ENCODE measurements around the gene PSKH1.

PSKH1 gene

DNA sequence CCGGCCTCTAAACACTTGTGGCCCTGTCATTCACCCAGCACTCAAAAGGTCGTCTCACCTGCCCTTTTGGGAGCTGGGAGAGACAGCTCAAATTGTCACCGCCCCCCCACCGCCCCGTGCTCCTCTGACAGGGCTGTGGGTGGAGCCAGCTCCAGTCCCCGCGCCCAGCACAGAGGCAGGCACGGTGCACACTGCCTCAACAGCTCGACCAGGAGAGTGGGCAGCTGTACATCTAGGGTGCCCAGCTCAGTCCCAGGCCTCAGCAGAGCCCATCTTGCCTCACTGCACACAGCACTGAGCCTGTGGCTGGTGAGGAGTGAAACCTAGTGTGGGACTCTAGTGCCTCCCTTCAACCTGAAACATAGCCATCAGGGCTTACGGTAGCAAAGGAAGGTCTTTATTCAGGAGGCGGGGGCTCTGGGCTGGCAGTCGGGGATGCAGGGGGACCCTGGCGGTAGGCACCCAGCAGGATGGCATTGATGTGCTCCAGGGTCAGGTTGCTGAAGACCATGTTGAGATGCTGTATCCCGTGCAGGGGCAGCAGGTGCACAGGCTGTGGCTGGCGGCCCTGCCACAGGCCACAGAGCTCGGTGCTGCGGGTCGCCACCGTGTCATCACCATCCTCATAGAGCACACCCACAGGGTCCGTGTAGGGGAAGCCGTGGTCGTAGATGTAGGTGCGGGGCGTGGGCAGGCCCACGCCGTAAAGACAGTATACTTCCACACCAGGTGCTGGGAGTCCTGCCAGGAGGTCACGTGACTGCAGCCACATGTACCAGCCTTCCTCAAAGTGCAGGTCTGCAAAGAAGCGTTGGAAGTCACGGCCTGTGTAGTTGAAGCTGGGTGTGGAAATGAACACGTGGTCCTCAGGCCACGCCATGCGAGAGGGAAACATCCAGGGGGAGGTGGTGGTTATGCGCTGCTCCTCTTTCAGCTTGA is 46.7 kb downstream of the PSKH1 start:
- Histone ChIP-seq H3K4me1 (ENCODE audit: control insufficient read depth, insufficient read depth, low read length, poor library complexity, severe bottlenecking) (peaks cover 33% of the 10 kb centered on the region), H3K9me3 (ENCODE audit: control insufficient read depth, low read length) (no peaks in the 10 kb centered on the region), H3K36me3 (ENCODE audit: control insufficient read depth, insufficient read depth, low read length) (peaks cover 9% of the 10 kb centered on the region), H3K27me3 (replicated peaks; ENCODE audit: control insufficient read depth, insufficient read depth, low read length, poor library complexity, severe bottlenecking) (no peaks in the 10 kb centered on the region), H3K4me3 (ENCODE audit: insufficient read depth, low read depth, low read length, poor library complexity, severe bottlenecking) (no peak overlapping the region), H3K27ac (ENCODE audit: insufficient read depth, low read length, poor library complexity, severe bottlenecking) (peak overlapping the region; percentile 46)
- DNase-seq = peak in 1 of 3 donors; percentile 27

DNA sequence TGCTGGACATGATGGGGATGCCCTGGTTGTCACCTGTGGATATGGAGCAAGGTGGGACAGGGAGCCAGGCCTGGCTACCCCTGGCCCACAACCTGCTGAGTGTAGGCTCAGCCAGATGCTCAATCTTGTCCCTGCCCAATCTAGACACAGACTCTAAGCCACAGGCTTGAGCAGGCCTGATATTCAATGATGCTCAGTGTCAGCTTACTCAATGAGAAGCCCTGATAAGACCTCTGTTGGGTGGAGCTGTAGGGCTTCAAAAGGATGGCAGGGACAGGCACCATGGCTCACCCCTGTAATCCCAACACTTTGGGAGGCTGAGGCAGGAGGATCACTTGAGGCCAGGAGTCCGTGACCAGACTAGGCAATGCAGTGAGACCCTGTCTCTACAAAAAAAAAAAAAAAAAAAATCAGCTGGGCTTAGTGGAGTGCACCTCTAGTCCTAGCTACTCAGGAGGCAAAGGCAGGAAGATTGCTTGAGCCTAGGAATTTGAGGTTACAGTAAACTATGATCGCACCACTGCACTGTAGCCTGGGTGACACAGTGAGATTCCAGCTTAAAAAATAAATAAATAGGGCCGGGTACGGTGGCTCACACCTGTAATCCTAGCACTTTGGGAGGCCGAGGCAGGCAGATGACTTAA is 47.5 kb downstream of the PSKH1 start:
- H3K27ac ChIP-seq (ENCODE audit: insufficient read depth, low read length, poor library complexity, severe bottlenecking) = no peak overlapping the region

DNA sequence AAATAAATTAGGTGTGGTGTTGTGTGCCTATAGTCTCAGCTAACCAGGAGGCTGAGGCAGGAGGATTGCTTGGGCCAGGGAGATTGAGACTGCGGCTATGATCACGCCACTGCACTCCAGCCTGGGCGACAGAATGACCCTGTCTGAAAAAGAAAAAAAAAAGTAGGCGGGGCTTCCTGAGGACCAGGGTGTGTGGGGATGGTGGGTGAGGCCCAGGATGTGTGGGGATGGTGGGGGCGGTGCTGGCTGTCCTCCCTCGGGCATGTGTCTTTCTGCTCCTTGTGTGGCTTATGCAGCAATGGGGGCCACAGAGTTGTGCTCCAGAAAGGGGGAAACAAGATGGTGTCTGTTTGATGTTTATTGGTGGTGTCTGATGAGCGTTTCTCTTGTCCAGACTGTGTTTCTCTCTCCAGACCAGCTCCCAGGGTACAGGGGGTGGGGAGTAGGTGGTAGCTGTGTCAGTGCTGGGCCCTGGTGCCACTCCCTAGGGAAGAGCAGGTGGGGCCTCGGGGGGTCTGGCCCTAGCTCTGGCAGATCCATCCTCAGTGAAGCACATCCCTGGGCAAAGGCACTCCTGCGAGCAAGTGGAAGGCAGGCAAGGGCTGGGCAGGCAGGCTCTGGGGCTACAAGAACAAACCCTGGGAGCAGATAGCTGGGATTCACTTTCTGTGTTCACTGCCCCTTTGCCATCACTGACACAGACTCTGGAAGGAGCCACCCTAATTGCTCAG is 48.6 kb downstream of the PSKH1 start:
- DNase-seq = no peak
- H3K27ac ChIP-seq (ENCODE audit: insufficient read depth, low read length, poor library complexity, severe bottlenecking) = no peak overlapping the region
- peaks cover 18% of the 10 kb centered on the region for H3K36me3 ChIP-seq (ENCODE audit: control insufficient read depth, insufficient read depth, low read length)
- no peaks in the 10 kb centered on the region for H3K9me3 ChIP-seq (ENCODE audit: control insufficient read depth, low read length)
- H3K4me3 ChIP-seq (ENCODE audit: insufficient read depth, low read depth, low read length, poor library complexity, severe bottlenecking) = no peak overlapping the region
- H3K27me3 ChIP-seq (replicated peaks; ENCODE audit: control insufficient read depth, insufficient read depth, low read length, poor library complexity, severe bottlenecking) = no peaks in the 10 kb centered on the region
- peaks cover 26% of the 10 kb centered on the region for H3K4me1 ChIP-seq (ENCODE audit: control insufficient read depth, insufficient read depth, low read length, poor library complexity, severe bottlenecking)

More for the DNA sequence above, 47.5 kb downstream of the PSKH1 start:
- Histone ChIP-seq H3K27me3 (replicated peaks; ENCODE audit: control insufficient read depth, insufficient read depth, low read length, poor library complexity, severe bottlenecking) (no peaks in the 10 kb centered on the region), H3K4me1 (ENCODE audit: control insufficient read depth, insufficient read depth, low read length, poor library complexity, severe bottlenecking) (peaks cover 26% of the 10 kb centered on the region), H3K36me3 (ENCODE audit: control insufficient read depth, insufficient read depth, low read length) (peaks cover 11% of the 10 kb centered on the region), H3K9me3 (ENCODE audit: control insufficient read depth, low read length) (no peaks in the 10 kb centered on the region), H3K4me3 (ENCODE audit: insufficient read depth, low read depth, low read length, poor library complexity, severe bottlenecking) (no peak overlapping the region)
- no peak for DNase-seq

DNA sequence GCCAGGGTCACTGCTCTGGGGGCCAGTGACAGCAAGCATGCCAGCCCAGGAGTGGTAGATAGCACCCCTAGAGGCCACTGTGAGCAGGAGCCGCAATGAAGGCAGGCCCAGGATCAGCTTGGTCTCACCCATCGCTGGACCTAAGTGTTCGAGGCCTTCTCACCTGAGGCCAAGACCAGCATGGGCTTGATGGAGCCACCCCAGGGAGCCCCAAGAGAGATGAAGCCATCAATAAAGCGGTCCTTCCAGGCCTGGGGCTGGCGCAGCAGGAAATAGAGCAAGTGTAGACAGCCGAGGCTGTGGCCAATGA is 49.1 kb downstream of the PSKH1 start:
- H3K27me3 ChIP-seq (replicated peaks; ENCODE audit: control insufficient read depth, insufficient read depth, low read length, poor library complexity, severe bottlenecking) = no peaks in the 10 kb centered on the region

DNA sequence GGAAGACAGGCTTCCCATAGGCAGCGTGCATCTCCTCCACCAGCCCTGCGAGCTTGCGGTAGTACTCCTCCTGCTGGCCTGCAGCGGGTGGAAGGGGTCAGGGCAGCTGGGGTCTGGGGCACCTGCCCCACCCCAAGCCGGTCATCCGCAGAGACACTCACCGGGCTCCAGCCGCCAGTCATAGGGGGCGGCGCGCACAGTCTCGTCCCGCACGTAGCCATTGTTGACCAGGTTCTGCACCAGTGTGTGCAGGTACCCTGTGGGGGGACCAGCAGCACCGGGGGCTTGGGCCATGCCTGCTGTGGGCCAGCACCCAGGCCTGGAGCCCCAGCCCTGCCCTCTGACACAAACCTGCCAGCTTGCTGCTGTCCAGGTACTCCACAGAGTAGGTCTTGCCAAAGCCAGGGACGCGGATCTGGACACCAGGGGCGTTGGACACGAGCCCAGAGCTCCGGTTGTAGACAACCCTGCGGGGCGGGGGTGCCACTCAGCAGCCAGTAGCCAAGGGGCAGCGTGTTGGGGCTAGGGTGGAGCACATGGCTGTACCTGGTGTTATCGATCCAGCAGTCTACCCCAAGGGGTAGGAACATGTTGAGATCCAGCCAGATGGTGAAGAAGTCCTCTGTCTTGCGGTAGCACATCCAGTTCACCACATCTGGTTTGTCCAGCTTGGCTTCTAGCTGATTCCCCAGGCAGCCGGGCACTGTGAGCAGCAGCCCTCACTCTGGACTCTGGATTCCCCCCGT is 49.6 kb downstream of the PSKH1 start:
- Histone ChIP-seq H3K4me1 (ENCODE audit: control insufficient read depth, insufficient read depth, low read length, poor library complexity, severe bottlenecking) (peaks cover 18% of the 10 kb centered on the region), H3K36me3 (ENCODE audit: control insufficient read depth, insufficient read depth, low read length) (peaks cover 22% of the 10 kb centered on the region), H3K27me3 (replicated peaks; ENCODE audit: control insufficient read depth, insufficient read depth, low read length, poor library complexity, severe bottlenecking) (no peaks in the 10 kb centered on the region), H3K27ac (ENCODE audit: insufficient read depth, low read length, poor library complexity, severe bottlenecking) (no peak overlapping the region), H3K9me3 (ENCODE audit: control insufficient read depth, low read length) (no peaks in the 10 kb centered on the region), H3K4me3 (ENCODE audit: insufficient read depth, low read depth, low read length, poor library complexity, severe bottlenecking) (no peak overlapping the region)
- no peak for DNase-seq

More for the DNA sequence above, 49.1 kb downstream of the PSKH1 start:
- DNase-seq = no peak
- Histone ChIP-seq H3K36me3 (ENCODE audit: control insufficient read depth, insufficient read depth, low read length) (peaks cover 18% of the 10 kb centered on the region), H3K9me3 (ENCODE audit: control insufficient read depth, low read length) (no peaks in the 10 kb centered on the region), H3K4me1 (ENCODE audit: control insufficient read depth, insufficient read depth, low read length, poor library complexity, severe bottlenecking) (peaks cover 22% of the 10 kb centered on the region), H3K27ac (ENCODE audit: insufficient read depth, low read length, poor library complexity, severe bottlenecking) (no peak overlapping the region), H3K4me3 (ENCODE audit: insufficient read depth, low read depth, low read length, poor library complexity, severe bottlenecking) (no peak overlapping the region)

DNA sequence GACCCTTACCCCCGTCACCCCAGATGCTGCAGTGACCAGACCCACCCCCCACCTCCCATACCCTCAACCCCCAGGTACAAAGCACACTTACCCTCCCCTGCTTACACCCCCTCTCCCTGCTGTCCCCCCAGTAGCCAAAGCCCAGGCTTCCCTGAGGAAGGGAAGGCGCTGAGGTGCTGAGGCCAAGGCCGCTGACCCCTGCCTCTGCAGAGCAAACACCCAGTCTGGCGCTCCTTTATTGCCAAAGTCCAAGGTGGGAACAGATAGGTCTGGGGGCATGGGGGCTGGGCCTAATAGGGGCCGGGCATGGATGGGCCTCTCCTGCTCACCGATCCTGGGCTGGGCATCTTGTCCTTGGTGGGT is 50.2 kb downstream of the PSKH1 start:
- Histone ChIP-seq H3K27me3 (replicated peaks; ENCODE audit: control insufficient read depth, insufficient read depth, low read length, poor library complexity, severe bottlenecking) (no peaks in the 10 kb centered on the region), H3K36me3 (ENCODE audit: control insufficient read depth, insufficient read depth, low read length) (peaks cover 22% of the 10 kb centered on the region), H3K9me3 (ENCODE audit: control insufficient read depth, low read length) (no peaks in the 10 kb centered on the region), H3K4me3 (ENCODE audit: insufficient read depth, low read depth, low read length, poor library complexity, severe bottlenecking) (no peak overlapping the region), H3K4me1 (ENCODE audit: control insufficient read depth, insufficient read depth, low read length, poor library complexity, severe bottlenecking) (peaks cover 18% of the 10 kb centered on the region), H3K27ac (ENCODE audit: insufficient read depth, low read length, poor library complexity, severe bottlenecking) (no peak overlapping the region)
- DNase-seq = no peak

DNA sequence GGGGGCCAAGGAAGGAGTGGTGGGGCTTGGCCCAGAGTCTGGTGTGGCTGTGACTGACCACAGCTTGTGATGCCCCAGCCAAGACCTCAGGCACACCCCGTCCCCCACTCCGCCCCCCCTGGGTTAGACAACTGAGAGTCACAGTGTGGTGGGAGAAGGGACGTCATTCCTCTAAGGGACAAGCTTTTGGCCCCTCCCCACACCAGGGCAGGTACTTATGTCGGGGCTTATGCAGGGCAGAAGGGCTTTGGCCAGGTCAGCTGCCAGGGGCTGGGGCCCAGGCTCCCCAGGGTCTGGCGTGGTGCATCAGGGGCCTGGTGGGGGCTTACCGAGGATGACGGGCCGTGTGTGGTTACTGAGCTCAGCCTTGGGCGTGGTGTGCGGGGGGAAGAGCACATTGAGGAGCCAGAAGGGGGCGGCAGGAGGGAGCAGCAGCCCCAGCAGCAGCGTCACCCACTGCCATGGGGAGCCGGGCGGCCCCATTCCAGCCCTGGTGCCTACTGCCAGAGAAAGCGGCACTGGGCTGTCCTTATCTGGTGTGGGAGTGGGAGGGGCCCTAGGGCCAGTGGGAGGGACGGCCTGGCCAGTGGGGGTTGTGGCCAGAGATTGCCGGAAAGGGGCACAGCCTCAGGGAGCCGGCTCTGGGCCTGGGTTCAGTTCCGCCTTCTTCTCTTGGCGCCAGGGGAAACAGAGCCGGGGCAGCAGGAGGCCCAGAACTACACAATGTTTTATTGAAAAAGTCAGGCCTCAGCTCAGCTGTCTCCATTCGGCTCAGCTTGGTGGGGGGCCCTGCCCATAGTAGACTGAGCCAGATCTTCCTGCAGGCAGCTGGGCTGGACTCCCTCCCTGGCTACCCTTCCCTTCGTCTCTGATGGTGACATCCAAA is 50.8 kb downstream of the PSKH1 start, which contains the start of gene LCAT:
LCAT (minus strand) TSS at position 502 of the 886 bp plus-strand sequence; CDS start at position 483, 19 bp downstream.
- H3K9me3 ChIP-seq (ENCODE audit: control insufficient read depth, low read length) = no peaks in the 10 kb centered on the region
- DNase-seq = no peak
- peaks cover 18% of the 10 kb centered on the region for H3K4me1 ChIP-seq (ENCODE audit: control insufficient read depth, insufficient read depth, low read length, poor library complexity, severe bottlenecking)
- no peaks in the 10 kb centered on the region for H3K27me3 ChIP-seq (replicated peaks; ENCODE audit: control insufficient read depth, insufficient read depth, low read length, poor library complexity, severe bottlenecking)
- H3K4me3 ChIP-seq (ENCODE audit: insufficient read depth, low read depth, low read length, poor library complexity, severe bottlenecking) = no peak within 1 kb of the TSS
- no peak within 1 kb of the TSS for H3K27ac ChIP-seq (ENCODE audit: insufficient read depth, low read length, poor library complexity, severe bottlenecking)
- peaks cover 22% of the 10 kb centered on the region for H3K36me3 ChIP-seq (ENCODE audit: control insufficient read depth, insufficient read depth, low read length)

DNA sequence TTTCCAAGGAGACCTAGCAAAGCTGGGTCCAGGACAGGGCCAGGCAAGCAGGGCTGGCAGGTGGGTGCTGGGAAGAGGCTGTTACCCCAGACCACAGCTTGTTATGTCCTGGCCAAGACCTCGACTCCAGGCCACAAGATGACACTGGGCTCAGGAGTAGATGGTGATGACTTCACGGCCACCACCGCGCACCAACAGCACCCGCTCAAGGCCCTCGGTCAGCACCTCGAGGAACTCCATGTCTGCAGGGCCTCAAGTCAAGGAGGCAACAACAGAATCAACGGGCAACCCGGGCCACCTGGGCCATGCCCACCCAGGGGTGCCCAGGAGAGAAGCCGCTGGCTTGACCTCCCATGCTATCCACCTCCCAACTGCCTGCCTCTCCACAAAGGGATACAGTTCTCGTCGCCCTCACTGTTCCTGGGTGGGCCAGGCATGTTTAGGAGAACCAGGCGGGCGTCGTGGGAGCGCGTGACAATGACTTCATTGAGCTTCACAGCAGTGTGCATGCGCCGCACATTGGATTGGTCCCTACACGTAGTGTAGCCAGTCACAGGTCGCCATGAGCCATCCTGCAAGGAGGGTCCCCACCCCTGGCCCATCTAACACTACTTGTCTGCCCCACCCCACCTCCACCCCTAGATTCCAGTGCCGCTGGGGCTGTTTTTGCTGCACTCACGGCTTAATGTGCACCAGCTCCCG is 51.8 kb downstream of the PSKH1 start:
- Histone ChIP-seq H3K27ac (ENCODE audit: insufficient read depth, low read length, poor library complexity, severe bottlenecking) (no peak overlapping the region), H3K36me3 (ENCODE audit: control insufficient read depth, insufficient read depth, low read length) (peaks cover 25% of the 10 kb centered on the region)

More for the DNA sequence above, 51.8 kb downstream of the PSKH1 start:
- Histone ChIP-seq H3K27me3 (replicated peaks; ENCODE audit: control insufficient read depth, insufficient read depth, low read length, poor library complexity, severe bottlenecking) (no peaks in the 10 kb centered on the region), H3K4me1 (ENCODE audit: control insufficient read depth, insufficient read depth, low read length, poor library complexity, severe bottlenecking) (peaks cover 15% of the 10 kb centered on the region), H3K9me3 (ENCODE audit: control insufficient read depth, low read length) (no peaks in the 10 kb centered on the region), H3K4me3 (ENCODE audit: insufficient read depth, low read depth, low read length, poor library complexity, severe bottlenecking) (no peak overlapping the region)
- DNase-seq = no peak

Data from effector memory CD4-positive, alpha-beta T cell (primary cell).